Motor neuron (in vitro differentiated cells): ENCODE results near the gene KBTBD12. TPM values are rescaled to one million over a fixed set of nuclear protein-coding genes. Genes with fewer than 3 reads are reported as not detected.

Experiments used
- ATAC-seq, 8 experiments: fragments of 200-7000 bp; cut with Tn5 transposase; replicated peaks in 6 of 8; 2 replicates each; pipeline ENCODE4 v1.8.0; 2021; ENCODE audit warnings: mild to moderate bottlenecking in 8 of 8, moderate library complexity in 8 of 8
- H3K27ac ChIP-seq, 2 donors: fragments of 250-450 bp; sonication (Bioruptor Pico); 2 replicates each; pipeline ENCODE4 v1.9.0; 2021; ENCODE audit warnings: antibody characterized with exemption in 2 of 2, mild to moderate bottlenecking in 2 of 2, moderate library complexity in 1 of 2
- H3K4me1 ChIP-seq, 2 donors: fragments of 250-450 bp; sonication (Bioruptor Pico); replicated peaks in 1 of 2; 2 replicates each; pipeline ENCODE4 v1.6.1; 2021; ENCODE audit warnings: antibody characterized with exemption in 2 of 2, mild to moderate bottlenecking in 2 of 2, moderate library complexity in 1 of 2
- H3K4me3 ChIP-seq, 5 donors: fragments of 250-450 bp; sonication (Bioruptor Pico); 2 replicates each; pipeline ENCODE4 v1.9.0; 2021; ENCODE audit warnings: antibody characterized with exemption in 5 of 5, mild to moderate bottlenecking in 5 of 5, moderate library complexity in 4 of 5
- WGBS, 10 experiments: fragments of 450-650 bp; shearing (Covaris generic); methylation state at CpG; one replicate each; pipeline ENCODE4 v1.0.0; 2022; 5-methylcytosine and 5-hydroxymethylcytosine counted together
- in situ Hi-C, 9 experiments: fragments of 400-800 bp; cut with MboI; loops; one replicate each; pipeline ENCODE4 v1.15.0; 2021; ENCODE audit warnings: low sequenced_read_pairs in 9 of 9, low pct_unique_long_range_greater_than_20kb in 2 of 9; ENCODE audit not compliant: unreplicated experiment in 9 of 9
- total RNA-seq, 8 experiments: library from RNA; unstranded; fragments of 300-600 nt; gene quantifications; 2 replicates each; pipeline versions ENCODE4 v1.2.3 to v1.2.4, GENCODE V29; 2022

KBTBD12 gene
- total RNA-seq, 8 experiments from 2014 or later, result 0.05 to 0.80 (median 0.13) TPM; not detected in 1

DNA sequence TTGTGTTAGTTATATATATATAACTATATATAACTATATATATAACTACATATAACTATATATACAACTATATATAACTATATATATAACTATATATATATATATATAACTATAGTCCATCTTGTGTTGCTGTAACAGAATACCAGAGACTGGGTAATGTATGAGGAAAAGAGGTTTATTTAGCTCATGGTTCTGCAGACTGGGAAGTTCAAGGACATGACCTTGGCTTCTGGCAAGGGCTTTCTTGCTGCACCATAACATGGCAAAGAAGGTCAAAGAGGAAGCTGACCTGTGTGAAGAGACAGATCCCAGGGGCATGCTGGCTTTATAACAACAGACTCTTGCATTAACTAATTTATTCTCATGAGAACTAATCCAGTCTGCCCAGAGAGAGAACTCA, 27.6 kb downstream of the KBTBD12 start:
- ATAC-seq, result no peak
- no peak overlapping the region for H3K27ac ChIP-seq
- H3K4me1 ChIP-seq, result no peaks in the 10 kb centered on the region
- no peak overlapping the region for H3K4me3 ChIP-seq
- in situ Hi-C loops, result no loop called here

DNA sequence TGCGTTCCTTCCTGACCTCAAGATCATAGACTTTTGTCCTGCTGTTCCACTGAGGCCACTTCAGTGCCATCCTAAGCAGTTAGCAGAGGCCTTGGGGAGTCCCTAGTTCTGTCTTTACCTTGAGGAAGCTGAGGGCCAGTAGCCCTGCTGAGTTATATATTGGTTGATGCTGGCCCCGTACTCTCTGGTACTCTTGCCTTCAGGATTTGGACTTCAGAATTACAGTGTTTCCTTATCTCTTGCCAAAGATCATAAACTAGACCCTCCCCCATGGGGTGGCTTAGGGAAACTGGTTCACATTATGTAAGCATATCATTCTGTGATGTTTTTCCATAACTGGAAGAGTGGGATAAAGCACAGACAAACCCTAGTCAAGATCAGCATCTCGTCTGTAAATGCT, 33.2 kb downstream of the KBTBD12 start:
- no peak for ATAC-seq
- Histone ChIP-seq H3K4me1 (no peaks in the 10 kb centered on the region), H3K27ac (no peak overlapping the region), H3K4me3 (no peak overlapping the region)
- in situ Hi-C loops, result no loop called here
- 0 to 100% (median 64%) methylated on average over 1 to 3 of the region's 3 CpGs for WGBS, 10 experiments

DNA sequence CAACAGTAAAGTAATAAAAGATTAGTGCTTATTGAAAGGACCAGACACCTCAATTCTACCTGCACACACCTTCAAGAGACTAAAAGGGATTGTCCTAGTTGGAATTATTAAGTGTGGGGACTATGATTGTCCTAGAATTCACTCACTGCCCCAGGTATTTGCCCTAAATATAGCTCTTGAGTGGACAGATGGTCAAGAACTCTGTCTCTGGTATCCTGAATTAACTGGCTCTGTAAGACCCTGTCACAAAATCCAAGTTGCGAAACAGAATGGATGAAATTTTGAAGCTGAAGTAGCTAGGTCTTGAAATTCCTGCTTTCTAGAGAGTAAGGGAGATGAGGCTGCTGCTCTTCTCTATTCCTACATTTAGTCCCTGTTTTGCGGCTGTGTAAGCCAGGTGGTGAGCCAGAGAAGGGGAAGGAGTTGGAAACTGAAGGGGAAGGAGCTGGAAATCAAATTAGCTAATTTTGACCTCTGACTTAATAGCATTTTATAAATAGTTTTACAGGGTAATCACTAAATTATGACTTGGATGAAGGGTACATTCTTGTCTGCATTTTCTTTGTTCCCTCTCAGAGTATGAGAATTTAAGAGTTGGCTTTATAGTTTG, 34.5 kb downstream of the KBTBD12 start:
- 81 to 100% (median 100%) methylated on average over 1 to 2 of the region's 2 CpGs; no CpG with 5 or more reads in 3 of the 10 experiments for WGBS, 10 experiments
- ATAC-seq, result no peak
- Histone ChIP-seq H3K27ac (no peak overlapping the region), H3K4me3 (no peak overlapping the region), H3K4me1 (no peaks in the 10 kb centered on the region)
- in situ Hi-C loops, result loop anchor here in 1 of 9 experiments (25.0 kb wide), 2 partner anchors 262 to 362 kb away; partner anchors contain the start of genes MCM2 and TPRA1

DNA sequence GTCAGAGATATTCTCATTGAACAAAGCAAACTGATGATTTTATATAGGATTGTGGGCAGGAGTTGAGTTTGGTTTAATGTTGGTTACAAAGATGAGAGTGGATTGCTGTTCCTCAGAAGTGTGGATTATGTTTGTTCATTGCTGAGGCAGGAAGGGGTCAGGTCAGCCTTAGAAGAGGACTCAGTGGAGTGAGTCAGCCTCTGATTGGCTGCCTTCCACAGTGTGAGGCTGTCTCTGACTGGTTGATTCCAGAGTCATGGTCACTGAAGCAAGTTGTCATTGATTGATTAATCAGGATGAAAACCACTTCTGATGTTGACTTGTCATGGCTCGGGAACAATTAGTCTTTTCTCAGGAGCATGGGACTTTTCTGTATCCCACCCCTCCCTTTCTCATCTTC, 36.2 kb downstream of the KBTBD12 start:
- Histone ChIP-seq H3K27ac (no peak overlapping the region), H3K4me1 (no peaks in the 10 kb centered on the region), H3K4me3 (no peak overlapping the region)
- WGBS, 10 experiments, result 40 to 100% (median 60%) methylated on average over 1 of the region's 1 CpG; no CpG with 5 or more reads in 6 of the 10 experiments
- peak in 3 of 8 experiments; percentile 46 to 67 (median 62) for ATAC-seq
- in situ Hi-C loops, result loop anchor here in 1 of 9 experiments (25.0 kb wide), 2 partner anchors 264 to 364 kb away; partner anchors contain the start of genes MCM2 and TPRA1

DNA sequence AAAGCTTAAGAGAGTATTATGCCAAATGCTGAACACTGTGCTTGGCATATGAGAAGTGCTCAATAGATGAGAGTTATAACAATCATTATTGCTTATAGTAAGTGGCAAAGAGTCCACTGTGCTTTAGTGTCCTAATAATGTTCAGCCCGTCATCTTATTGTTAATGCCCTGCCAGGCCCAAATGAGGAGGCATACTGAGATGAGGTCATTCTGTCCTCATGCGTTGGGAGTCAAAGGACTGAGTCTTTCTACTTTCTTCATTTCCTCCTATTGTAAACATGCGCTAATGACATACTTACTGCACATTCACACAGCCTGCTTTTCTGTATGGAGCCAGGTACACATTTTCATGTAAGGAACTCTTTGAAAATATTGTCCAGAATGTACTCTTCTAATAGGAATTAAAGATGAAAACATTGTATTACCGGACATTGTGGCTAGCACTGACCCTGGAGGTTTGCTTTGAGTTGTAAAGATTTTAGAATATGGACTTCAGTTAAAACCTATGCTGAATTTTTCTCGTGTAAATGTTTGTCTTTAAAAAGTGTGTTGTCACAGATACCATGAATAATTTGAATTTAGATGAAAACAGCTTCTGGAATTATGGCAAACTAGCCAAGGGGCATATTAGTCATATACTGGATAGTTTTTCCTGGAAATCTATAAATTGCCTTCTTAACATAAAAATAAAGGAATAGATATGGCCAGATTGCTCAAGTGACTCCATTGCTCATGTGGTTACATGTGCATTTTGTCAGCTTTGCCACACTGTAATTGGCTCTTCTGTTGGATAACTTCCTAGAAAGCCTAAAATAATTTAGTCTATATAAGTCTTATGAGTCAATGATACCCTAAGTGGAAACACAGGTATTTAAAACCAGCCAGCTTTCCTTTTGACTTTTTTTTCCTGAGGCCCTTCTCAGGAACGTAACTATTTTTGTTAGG, 38.3 kb downstream of the KBTBD12 start:
- in situ Hi-C loops, result loop anchor here in 1 of 9 experiments (25.0 kb wide), 2 partner anchors 266 to 366 kb away; partner anchors contain the start of genes MCM2 and TPRA1
- WGBS, 10 experiments, result 16 to 88% (median 63%) methylated on average over 2 to 6 of the region's 6 CpGs
- Histone ChIP-seq H3K4me3 (no peak overlapping the region), H3K4me1 (no peaks in the 10 kb centered on the region), H3K27ac (no peak overlapping the region)
- ATAC-seq, result peak; percentile 55 to 94 (median 70)

DNA sequence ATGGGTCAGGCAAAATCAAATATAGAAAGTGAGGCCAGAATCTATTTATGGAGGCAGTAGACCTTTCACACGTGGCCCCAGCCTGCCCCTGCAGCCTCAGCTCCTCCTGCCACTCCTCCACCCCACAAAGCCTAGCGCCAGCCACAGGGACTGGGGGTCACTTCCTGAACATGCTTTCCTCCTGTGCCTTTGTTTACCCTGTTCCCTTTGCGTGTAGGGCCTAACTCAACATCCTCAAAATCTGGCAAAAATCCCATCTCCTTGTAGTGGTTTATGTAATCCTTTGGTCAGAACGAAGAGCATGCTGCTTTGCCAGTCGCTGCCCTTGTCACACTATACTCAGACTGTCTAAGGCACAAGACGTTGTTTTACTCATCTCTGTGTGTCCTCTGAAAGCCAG, 39.6 kb downstream of the KBTBD12 start:
- in situ Hi-C loops, result loop anchor here in 1 of 9 experiments (25.0 kb wide), 2 partner anchors 267 to 367 kb away; partner anchors contain the start of genes MCM2 and TPRA1
- Histone ChIP-seq H3K4me3 (no peak overlapping the region), H3K27ac (no peak overlapping the region), H3K4me1 (no peaks in the 10 kb centered on the region)
- 40 to 90% (median 73%) methylated on average over 1 to 5 of the region's 6 CpGs; no CpG with 5 or more reads in 1 of the 10 experiments for WGBS, 10 experiments
- peak in 3 of 8 experiments; percentile 43 to 65 (median 51) for ATAC-seq

DNA sequence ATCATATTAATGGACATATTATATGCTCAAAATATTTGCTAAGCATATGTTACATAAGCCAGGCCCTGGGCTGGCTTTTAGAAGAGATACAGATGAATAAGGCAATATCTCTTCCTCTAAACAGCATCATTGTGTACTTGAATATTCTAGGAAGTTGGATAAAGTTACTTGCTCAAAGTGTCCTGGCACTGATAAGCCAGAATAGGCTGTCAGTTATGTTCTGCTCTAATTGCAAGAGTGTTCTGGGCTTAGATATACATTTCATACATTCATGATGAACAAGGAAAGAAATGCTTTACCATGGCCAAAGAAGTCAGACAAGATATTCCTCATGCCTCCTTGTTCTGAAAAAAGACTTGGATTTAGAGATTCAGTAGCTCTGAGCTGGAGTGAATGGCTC, 40.7 kb downstream of the KBTBD12 start:
- no peak overlapping the region for H3K4me3 ChIP-seq
- in situ Hi-C loops, result loop anchor here in 1 of 9 experiments (25.0 kb wide), 2 partner anchors 268 to 368 kb away; partner anchors contain the start of genes MCM2 and TPRA1
- no peak for ATAC-seq
- H3K4me1 ChIP-seq, result no peaks in the 10 kb centered on the region
- H3K27ac ChIP-seq, result no peak overlapping the region

DNA sequence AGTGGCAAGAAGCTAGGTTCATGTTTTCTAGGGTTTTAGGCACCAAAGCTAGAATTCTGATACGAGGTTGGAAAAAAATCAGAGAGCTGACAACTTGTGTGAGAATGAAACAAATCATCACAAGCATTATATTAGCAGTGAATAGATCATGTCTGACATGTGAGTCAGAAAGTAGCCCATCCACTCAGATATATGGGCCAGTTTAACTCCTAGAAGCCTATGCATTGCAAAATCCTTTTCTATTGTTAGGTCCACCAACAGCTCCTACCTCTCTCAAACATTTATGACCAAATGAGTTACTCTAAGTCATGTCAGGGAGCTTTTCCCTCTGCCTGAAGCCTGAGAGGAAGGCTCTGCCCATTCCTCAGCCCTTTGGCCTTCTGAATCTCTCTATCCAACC, 44.0 kb downstream of the KBTBD12 start:
- no peak for ATAC-seq
- in situ Hi-C loops, result loop anchor here in 1 of 9 experiments (25.0 kb wide), 2 partner anchors 272 to 372 kb away; partner anchors contain the start of genes MCM2 and TPRA1
- Histone ChIP-seq H3K4me1 (peaks cover 0 to 5% of the 10 kb centered on the region in 2 donors), H3K4me3 (no peak overlapping the region), H3K27ac (no peak overlapping the region)
- 14 to 100% (median 73%) methylated on average over 1 of the region's 1 CpG; no CpG with 5 or more reads in 6 of the 10 experiments for WGBS, 10 experiments

DNA sequence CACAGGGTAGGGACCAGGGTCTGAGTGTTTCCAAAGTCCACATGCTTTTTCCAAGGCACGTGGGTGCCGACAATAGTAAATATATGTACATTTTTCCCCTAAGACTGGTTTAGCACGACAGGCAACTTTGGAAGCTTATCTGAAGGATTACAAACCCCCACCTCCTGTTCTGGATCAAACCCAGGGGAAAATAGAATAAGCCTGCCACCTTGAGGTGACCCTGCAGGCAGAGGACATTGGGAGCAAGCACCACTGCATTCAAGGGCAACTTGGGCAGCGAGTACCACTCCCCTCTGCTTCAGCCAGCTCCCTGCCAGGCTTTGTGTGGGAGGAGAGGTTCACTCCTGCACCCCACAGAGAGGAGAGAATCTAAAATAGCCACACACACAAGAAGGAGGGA, 44.8 kb downstream of the KBTBD12 start:
- Histone ChIP-seq H3K4me1 (peaks cover 0 to 5% of the 10 kb centered on the region in 2 donors), H3K27ac (no peak overlapping the region), H3K4me3 (no peak overlapping the region)
- WGBS, 10 experiments, result 25 to 78% (median 38%) methylated on average over 2 to 4 of the region's 4 CpGs; no CpG with 5 or more reads in 4 of the 10 experiments
- peak in 7 of 8 experiments; percentile 40 to 73 (median 70) for ATAC-seq
- in situ Hi-C loops, result loop anchor here in 1 of 9 experiments (25.0 kb wide), 2 partner anchors 273 to 373 kb away; partner anchors contain the start of genes MCM2 and TPRA1

DNA sequence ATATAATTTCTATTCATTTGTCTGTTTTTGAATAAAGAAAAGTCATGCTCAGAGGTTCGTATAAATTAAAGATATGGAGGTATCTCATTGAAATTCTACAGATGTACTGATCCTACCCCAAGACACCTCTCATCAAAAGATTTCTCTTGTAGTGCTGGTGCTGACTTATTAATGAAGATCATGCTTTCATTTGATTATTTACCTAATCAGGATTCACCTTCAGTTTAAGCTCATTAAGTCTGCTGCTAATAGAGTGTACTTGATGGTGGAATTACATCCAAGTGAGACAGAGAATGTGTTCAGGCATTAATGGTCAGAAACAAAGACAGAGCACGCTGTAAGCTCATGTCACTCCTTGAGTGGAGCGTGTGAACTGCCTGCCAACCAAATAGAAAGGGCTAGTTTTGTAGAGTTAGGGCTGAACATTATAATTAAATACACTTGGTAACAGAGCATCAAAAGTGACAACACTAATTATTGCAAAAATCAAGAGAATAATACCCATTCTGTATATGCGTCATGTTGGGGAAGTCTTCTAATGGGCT, 45.5 kb downstream of the KBTBD12 start:
- Histone ChIP-seq H3K4me3 (no peak overlapping the region), H3K27ac (no peak overlapping the region), H3K4me1 (peaks cover 0 to 5% of the 10 kb centered on the region in 2 donors)
- in situ Hi-C loops, result loop anchor here in 1 of 9 experiments (25.0 kb wide), 2 partner anchors 273 to 373 kb away; partner anchors contain the start of genes MCM2 and TPRA1
- 73 to 96% (median 92%) methylated on average over 3 to 4 of the region's 4 CpGs; no CpG with 5 or more reads in 2 of the 10 experiments for WGBS, 10 experiments
- peak in 1 of 8 experiments; percentile 6 for ATAC-seq

DNA sequence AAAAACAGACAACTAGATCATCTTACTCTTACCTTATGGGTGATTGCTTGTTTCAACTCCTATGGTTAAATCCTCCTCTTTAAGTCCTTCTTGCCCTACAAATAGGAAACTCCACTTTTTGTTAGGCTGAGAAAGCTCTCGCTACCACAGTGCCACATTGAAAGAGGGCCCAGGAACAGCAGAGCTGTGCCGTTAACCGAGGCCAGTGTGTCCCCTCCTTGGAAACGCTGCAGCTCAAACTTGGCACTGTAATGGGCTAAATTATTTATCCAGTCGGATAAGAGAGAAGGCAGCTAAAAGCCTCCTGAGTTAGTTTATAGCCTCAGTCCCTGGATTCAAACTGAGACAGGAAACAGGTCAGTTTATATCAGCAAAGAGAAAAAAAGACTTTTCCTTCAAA, 46.1 kb downstream of the KBTBD12 start:
- WGBS, 10 experiments, result 30 to 100% (median 80%) methylated on average over 1 to 4 of the region's 5 CpGs; no CpG with 5 or more reads in 3 of the 10 experiments
- in situ Hi-C loops, result loop anchor here in 1 of 9 experiments (25.0 kb wide), 2 partner anchors 274 to 374 kb away; partner anchors contain the start of genes MCM2 and TPRA1

DNA sequence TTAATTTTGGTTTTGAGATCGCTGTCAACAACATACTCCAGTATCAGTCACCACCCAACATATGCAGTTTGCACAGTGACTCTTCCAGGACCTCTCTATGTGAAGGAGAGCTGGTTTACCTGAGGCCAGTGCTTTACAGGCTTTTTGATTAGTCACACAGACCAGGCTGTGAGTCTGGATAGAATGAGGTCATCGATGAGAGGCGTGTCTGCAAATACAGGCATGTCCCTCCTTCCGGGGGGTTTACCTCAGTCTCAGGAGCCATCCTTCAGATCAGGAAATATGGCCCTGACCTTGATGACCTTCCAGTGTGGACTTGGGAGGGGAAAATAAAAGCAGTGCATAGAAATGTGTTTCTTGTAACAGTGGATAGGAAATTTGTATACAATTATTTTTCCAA, 46.9 kb downstream of the KBTBD12 start:
- peaks cover 0 to 5% of the 10 kb centered on the region in 2 donors for H3K4me1 ChIP-seq
- no peak overlapping the region for H3K27ac ChIP-seq
- ATAC-seq, result peak; percentile 53 to 93 (median 88)
- WGBS, 10 experiments, result 40 to 100% (median 70%) methylated on average over 1 to 4 of the region's 4 CpGs; no CpG with 5 or more reads in 3 of the 10 experiments
- in situ Hi-C loops, result loop anchor here in 1 of 9 experiments (25.0 kb wide), 2 partner anchors 275 to 375 kb away; partner anchors contain the start of genes MCM2 and TPRA1
- H3K4me3 ChIP-seq, result no peak overlapping the region

More for the DNA sequence above, 46.1 kb downstream of the KBTBD12 start:
- Histone ChIP-seq H3K4me3 (no peak overlapping the region), H3K4me1 (peaks cover 0 to 5% of the 10 kb centered on the region in 2 donors), H3K27ac (no peak overlapping the region)
- no peak for ATAC-seq
